WTC11 (cell line): Measurements from ENCODE around the gene TMEM175. TPM values are rescaled to one million over a fixed set of nuclear protein-coding genes. Genes with fewer than 3 reads are reported as not detected.
A peak's percentile ranks its signal among the peaks of the same experiment; 100 is the strongest.

Experiments used
- ATAC-seq: fragments of 200-7000 bp; cut with Tn5 transposase; 2 replicates; pipeline ENCODE4 v1.10.0; 2021; ENCODE audit warnings: mild to moderate bottlenecking, moderate library complexity
- CTCF ChIA-PET: fragments of 300-600 bp; sonication (Branson Sonifier 250); formaldehyde crosslinking; loops from one replicate; lab custom pipeline; 2021; ENCODE audit warnings: antibody characterized with exemption; lab: Charles Lee
- POLR2A ChIA-PET: fragments of 350-600 bp; sonication (Branson Sonifier 250); formaldehyde crosslinking; loops from one replicate; lab custom pipeline; 2021; ENCODE audit warnings: antibody characterized with exemption; lab: Charles Lee
- DNase-seq: peaks from one replicate; pipeline ENCODE4 v3.0.0; 2021; ENCODE audit warnings: low spot score
- H3K27ac Mint-ChIP-seq: 2 replicates; pipeline ENCODE4 v1.8.0; 2021; ENCODE audit warnings: mixed read lengths
- H3K27me3 Mint-ChIP-seq: 2 replicates; pipeline ENCODE4 v1.8.0; 2021; ENCODE audit warnings: low read depth, mild to moderate bottlenecking, moderate library complexity, mixed read lengths
- H3K36me3 Mint-ChIP-seq: 2 replicates; pipeline ENCODE4 v1.8.0; 2021; ENCODE audit warnings: mixed read lengths
- H3K4me1 Mint-ChIP-seq: 2 replicates; pipeline ENCODE4 v1.8.0; 2022; ENCODE audit warnings: mixed read lengths
- H3K4me3 Mint-ChIP-seq: 2 replicates; pipeline ENCODE4 v1.8.0; 2021; ENCODE audit warnings: mild to moderate bottlenecking, moderate library complexity, mixed read lengths
- H3K9me3 Mint-ChIP-seq: 2 replicates; pipeline ENCODE4 v1.8.0; 2021; ENCODE audit warnings: mixed read lengths
- ARID4B ChIP-seq: sonication (generic); formaldehyde crosslinking; IDR thresholded peaks from 2 replicates; pipeline ENCODE4 v1.8.0; 2023; ENCODE audit warnings: missing genetic modification reagents, mild to moderate bottlenecking, borderline replicate concordance
- ATF2 ChIP-seq: sonication (generic); formaldehyde crosslinking; IDR thresholded peaks from 2 replicates; pipeline ENCODE4 v1.8.1; 2022; ENCODE audit warnings: low read depth, missing genetic modification reagents, borderline replicate concordance
- CBFB ChIP-seq: sonication (generic); formaldehyde crosslinking; IDR thresholded peaks from 2 replicates; pipeline ENCODE4 v1.8.1; 2022; ENCODE audit warnings: mild to moderate bottlenecking, low read depth, missing genetic modification reagents
- ETV6 ChIP-seq: sonication (generic); formaldehyde crosslinking; IDR thresholded peaks from 2 replicates; pipeline ENCODE4 v1.8.1; 2022; ENCODE audit warnings: mild to moderate bottlenecking, missing genetic modification reagents
- GABPB1 ChIP-seq: sonication (generic); formaldehyde crosslinking; IDR thresholded peaks from 2 replicates; pipeline ENCODE4 v1.8.1; 2023; ENCODE audit warnings: mild to moderate bottlenecking, missing genetic modification reagents
- MAX ChIP-seq: sonication (generic); formaldehyde crosslinking; IDR thresholded peaks from 2 replicates; pipeline ENCODE4 v1.8.0; 2022; ENCODE audit warnings: mild to moderate bottlenecking, missing genetic modification reagents
- MLX ChIP-seq: sonication (generic); formaldehyde crosslinking; IDR thresholded peaks from 2 replicates; pipeline ENCODE4 v1.8.1; 2023; ENCODE audit warnings: mild to moderate bottlenecking, missing genetic modification reagents, moderate library complexity
- MXD4 ChIP-seq: fragments of 250-450 bp; sonication (Bioruptor Pico); IDR thresholded peaks from 2 replicates; pipeline ENCODE4 v1.8.0; 2021; ENCODE audit warnings: mild to moderate bottlenecking, moderate library complexity, borderline replicate concordance
- MYBL2 ChIP-seq: sonication (generic); formaldehyde crosslinking; IDR thresholded peaks from 2 replicates; pipeline ENCODE4 v1.8.1; 2023; ENCODE audit warnings: mild to moderate bottlenecking, moderate library complexity, missing genetic modification reagents
- NFATC4 ChIP-seq: fragments of 250-450 bp; sonication (Bioruptor Pico); IDR thresholded peaks from 2 replicates; pipeline ENCODE4 v1.9.0; 2021; ENCODE audit warnings: mild to moderate bottlenecking
- OVOL2 ChIP-seq: fragments of 250-450 bp; sonication (Bioruptor Pico); IDR thresholded peaks from 2 replicates; pipeline ENCODE4 v1.9.0; 2021; ENCODE audit warnings: mild to moderate bottlenecking, borderline replicate concordance
- STAT6 ChIP-seq: sonication (generic); formaldehyde crosslinking; conservative IDR thresholded peaks from 2 replicates; pipeline ENCODE4 v1.8.1; 2023; ENCODE audit warnings: mild to moderate bottlenecking, low read depth, missing genetic modification reagents, moderate library complexity
- TCF7 ChIP-seq: sonication (generic); formaldehyde crosslinking; IDR thresholded peaks from 2 replicates; pipeline ENCODE4 v1.8.0; 2022; ENCODE audit warnings: mild to moderate bottlenecking, low read depth, missing genetic modification reagents, moderate library complexity
- TEAD4 ChIP-seq: sonication (generic); formaldehyde crosslinking; IDR thresholded peaks from 2 replicates; pipeline ENCODE4 v1.8.0; 2022; ENCODE audit warnings: mild to moderate bottlenecking, missing genetic modification reagents
- ZBTB43 ChIP-seq: sonication (generic); formaldehyde crosslinking; IDR thresholded peaks from 2 replicates; pipeline ENCODE4 v1.8.1; 2023; ENCODE audit warnings: mild to moderate bottlenecking, missing genetic modification reagents
- ZMAT4 ChIP-seq: fragments of 250-450 bp; sonication (Bioruptor Pico); IDR thresholded peaks from 2 replicates; pipeline ENCODE4 v1.9.0; 2021; ENCODE audit warnings: mild to moderate bottlenecking
- ZNF396 ChIP-seq: fragments of 250-450 bp; sonication (Bioruptor Pico); IDR thresholded peaks from 2 replicates; pipeline ENCODE4 v1.8.0; 2021; ENCODE audit warnings: mild to moderate bottlenecking, moderate library complexity, borderline replicate concordance
- ZNF532 ChIP-seq: fragments of 250-450 bp; sonication (Bioruptor Pico); IDR thresholded peaks from 2 replicates; pipeline ENCODE4 v1.9.0; 2021; ENCODE audit warnings: mild to moderate bottlenecking, borderline replicate concordance
- ZNF671 ChIP-seq: fragments of 250-450 bp; sonication (Bioruptor Pico); IDR thresholded peaks from 2 replicates; pipeline ENCODE4 v1.8.0; 2021; ENCODE audit warnings: mild to moderate bottlenecking
- total RNA-seq: library from RNA; stranded (reverse); gene quantifications from 3 replicates; pipeline ENCODE4 v1.2.3, GENCODE V29; 2021

TMEM175 gene
- total RNA-seq, 1 experiment from 2014 or later: 9.2 TPM

GRCh38 chr4:898123-898522, 34.1 kb upstream of the TMEM175 start:
- Mint-ChIP-seq H3K9me3 (no peaks in the 10 kb centered on the region), H3K4me1 (peaks cover 6% of the 10 kb centered on the region), H3K27ac (no peak overlapping the region), H3K36me3 (peaks cover 4% of the 10 kb centered on the region), H3K4me3 (no peak overlapping the region)
- ChIA-PET CTCF (interaction anchor here (1.4 kb wide), 1 partner anchor 156 kb away, joined by 5 read pairs; no protein-coding TSS in a partner anchor), POLR2A (no interaction called here)
- no peak for ATAC-seq
- no peak for TF ChIP-seq ARID4B (CRISPR knock-in tag)
- no peak for TF ChIP-seq CBFB (CRISPR knock-in tag)
- no peak for TF ChIP-seq MAX (CRISPR knock-in tag)
- TF ChIP-seq ZMAT4 (CRISPR knock-in tag): no peak
- TF ChIP-seq ZNF396: no peak
- TF ChIP-seq NFATC4 (CRISPR knock-in tag): no peak
- TF ChIP-seq TEAD4 (CRISPR knock-in tag): no peak
- no peak for TF ChIP-seq ETV6
- TF ChIP-seq OVOL2 (CRISPR knock-in tag): no peak
- no peak for TF ChIP-seq ZNF671 (CRISPR knock-in tag)
- no peak for TF ChIP-seq ZBTB43 (CRISPR knock-in tag)
- no peak for TF ChIP-seq MLX
- TF ChIP-seq GABPB1 (CRISPR knock-in tag): no peak
- no peak for TF ChIP-seq STAT6 (CRISPR knock-in tag)
- no peak for TF ChIP-seq MXD4 (CRISPR knock-in tag)
- TF ChIP-seq, all 79 proteins: peak for 0
- no peaks in the 10 kb centered on the region for H3K27me3 Mint-ChIP-seq
- no peak for DNase-seq

- ChIA-PET CTCF (no interaction called here), POLR2A (interaction anchor here (0.5 kb wide), 1 partner anchor 112 kb away, joined by 3 read pairs; no protein-coding TSS in a partner anchor)
- peak overlapping the region; percentile 85 for H3K27ac Mint-ChIP-seq
- ATAC-seq (no peak), DNase-seq (no peak)
- no peak overlapping the region for H3K4me3 Mint-ChIP-seq
- peaks cover 7% of the 10 kb centered on the region for H3K4me1 Mint-ChIP-seq
- H3K27me3 Mint-ChIP-seq: no peaks in the 10 kb centered on the region
- H3K36me3 Mint-ChIP-seq: peaks cover 4% of the 10 kb centered on the region
- H3K9me3 Mint-ChIP-seq: no peaks in the 10 kb centered on the region
- TF ChIP-seq MYBL2 (CRISPR knock-in tag) (no peak), TCF7 (CRISPR knock-in tag) (no peak), CBFB (CRISPR knock-in tag) (no peak), ATF2 (CRISPR knock-in tag) (no peak), ZNF532 (CRISPR knock-in tag) (no peak)
These were observed 33.2 kb upstream of the TMEM175 start for GRCh38 chr4:898869-899555.
